DMS114 treated with DMSO at 0.1 percent for 48 hours (cell line): Measurements from ENCODE around the gene PAXX.

Source experiments
- DNase-seq: peaks from one replicate; lab custom pipeline; 2025; ENCODE audit not compliant: unreplicated experiment; lab: John Stamatoyannopoulos, UW

PAXX gene

DNA sequence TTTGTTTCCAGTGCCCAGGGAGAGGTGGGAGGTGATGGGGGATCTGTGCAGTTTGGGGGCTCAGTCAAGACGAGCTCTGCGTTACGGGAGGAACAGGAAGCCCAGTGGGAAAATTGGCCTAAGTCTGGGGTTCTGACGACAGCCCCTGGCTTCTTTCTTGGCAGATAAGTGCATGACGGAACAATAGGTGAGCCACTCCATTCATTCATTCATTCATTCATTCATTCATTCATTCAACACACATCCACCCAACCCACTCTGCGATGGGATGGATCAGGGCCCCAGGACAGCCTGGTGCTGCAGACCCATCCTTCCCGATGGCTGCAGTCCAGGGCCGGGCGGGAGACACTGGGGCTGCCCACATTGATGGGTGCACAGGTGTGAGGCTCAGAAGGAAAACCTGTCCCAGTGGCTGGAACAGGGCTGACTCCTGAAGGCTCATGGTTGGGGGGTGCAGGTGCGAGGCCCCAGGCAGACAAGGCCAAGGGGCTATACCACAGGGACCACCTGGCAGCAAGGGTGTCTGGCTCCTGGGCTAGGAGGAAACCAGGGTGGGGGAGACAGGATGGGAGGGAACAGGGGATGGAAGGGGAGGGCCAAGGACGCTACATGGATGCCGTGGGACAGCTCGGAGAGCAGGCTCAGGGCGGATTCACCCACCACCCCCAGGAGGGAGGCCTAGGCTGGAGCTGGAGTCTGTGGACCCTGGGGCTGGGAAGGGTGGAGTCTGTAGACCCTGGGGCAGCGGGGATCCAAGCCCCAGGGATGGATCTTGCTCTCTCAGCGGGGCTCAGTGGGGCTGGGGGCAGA lies 11.3 kb upstream of the PAXX start:
- no peak for DNase-seq

GRCh38 chr9:136981588-136982231 lies 10.5 kb upstream of the PAXX start:
- no peak for DNase-seq

DNA sequence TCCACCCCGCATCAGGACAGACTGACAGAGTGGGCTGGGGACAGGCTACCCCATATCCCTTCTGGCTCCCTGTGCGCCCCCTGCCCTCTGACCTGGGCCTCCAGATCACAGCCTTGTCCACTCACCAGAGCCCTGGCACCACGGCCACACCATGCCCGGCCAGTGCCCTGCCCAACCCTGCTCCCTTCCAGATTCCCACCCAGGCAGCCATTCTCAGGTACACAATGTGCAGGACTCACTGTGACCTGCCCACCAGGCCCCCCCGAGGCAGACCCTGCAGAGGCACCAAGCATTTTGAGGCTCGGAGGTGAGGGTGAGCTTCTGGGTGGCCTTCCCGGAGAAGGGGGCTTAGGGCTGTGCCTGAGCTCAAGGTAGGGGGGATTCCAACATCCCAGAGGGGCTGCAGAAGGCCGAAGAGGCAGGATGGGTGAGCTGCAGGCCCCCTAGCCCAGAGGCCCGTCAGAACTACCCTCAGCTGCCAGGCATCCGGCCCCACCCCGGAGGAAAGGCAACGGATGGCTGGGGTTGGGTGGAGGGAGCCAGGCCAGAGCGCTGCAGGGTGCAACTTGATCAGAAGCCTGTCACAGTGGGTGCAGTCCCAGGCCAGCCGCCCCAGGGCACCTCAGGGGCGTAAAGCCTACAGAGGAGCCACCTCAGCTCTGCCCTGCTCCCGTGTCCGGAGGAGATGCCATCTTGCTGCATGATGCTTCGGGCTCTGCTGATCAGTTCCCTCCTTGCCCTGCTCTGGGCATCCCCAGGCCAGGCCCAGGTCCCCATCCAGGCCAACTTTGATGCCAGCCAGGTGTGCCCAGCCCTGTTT lies 9.8 kb upstream of the PAXX start, which contains the start of gene LCNL1:
TSS of gene LCNL1 (plus strand) at position 762 of the 820 bp plus-strand sequence. CDS start 594 bp downstream, outside the sequence.
- no peak for DNase-seq

DNA sequence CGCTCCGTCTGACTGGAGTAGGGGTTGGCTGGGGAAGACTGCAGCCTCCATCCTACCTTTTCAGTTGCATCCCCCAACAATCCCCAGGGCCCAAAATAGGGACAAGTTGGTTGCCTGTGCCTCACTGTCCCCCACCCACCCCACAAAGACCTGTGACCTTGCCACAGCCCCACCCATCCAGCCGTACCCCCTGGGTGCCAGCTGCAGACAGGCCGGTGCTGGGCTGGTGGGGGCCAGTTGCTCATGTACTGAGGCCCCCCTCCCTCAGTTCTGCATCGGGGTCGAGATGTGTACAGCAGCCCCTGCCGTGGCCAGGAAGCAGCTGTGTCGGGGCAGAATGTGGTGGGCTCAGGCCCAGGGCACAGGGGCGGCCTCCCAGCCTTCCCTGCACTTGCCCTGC lies 9.1 kb upstream of the PAXX start:
- no peak for DNase-seq

DNA sequence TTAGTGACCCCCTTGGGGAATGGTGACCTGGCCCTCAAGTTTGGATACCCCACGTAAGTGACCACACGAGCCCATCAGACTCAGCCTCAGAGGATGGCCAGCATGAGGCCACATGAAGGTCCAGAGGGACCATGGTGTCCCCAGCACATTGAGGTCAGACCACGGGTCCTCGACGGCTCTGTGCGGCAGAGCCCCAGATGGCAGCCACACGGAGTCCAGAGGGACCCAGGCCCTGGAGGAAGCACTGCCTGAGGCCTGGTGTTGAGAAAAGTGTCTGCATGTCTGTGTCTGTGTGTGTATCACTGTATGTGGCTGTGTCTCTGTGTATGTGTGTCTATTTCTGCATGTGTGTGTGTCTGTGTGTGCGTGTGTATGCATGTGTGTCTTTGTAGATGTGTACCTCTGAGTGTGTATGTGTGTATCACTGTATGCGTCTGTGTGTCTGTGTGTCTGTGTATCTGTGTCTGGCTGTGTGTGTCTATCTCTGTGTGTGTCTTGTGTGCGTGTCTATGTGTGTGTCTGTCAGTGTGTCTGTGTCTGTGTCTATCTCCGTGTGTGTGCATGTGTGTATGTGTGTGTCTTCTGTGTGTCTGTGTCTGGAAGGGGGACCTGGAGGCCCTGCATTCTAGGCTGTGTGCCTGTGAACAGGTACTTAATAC lies 8.4 kb upstream of the PAXX start:
- no peak for DNase-seq

- no peak for DNase-seq
These were observed 7.7 kb upstream of the PAXX start for GRCh38 chr9:136984464-136985026.

GRCh38 chr9:136985027-136985602 lies 7.1 kb upstream of the PAXX start:
- DNase-seq: no peak

- no peak for DNase-seq
These were observed 6.4 kb upstream of the PAXX start for GRCh38 chr9:136985853-136986252.

GRCh38 chr9:136988872-136989271 lies 3.4 kb upstream of the PAXX start:
- DNase-seq: no peak

DNA sequence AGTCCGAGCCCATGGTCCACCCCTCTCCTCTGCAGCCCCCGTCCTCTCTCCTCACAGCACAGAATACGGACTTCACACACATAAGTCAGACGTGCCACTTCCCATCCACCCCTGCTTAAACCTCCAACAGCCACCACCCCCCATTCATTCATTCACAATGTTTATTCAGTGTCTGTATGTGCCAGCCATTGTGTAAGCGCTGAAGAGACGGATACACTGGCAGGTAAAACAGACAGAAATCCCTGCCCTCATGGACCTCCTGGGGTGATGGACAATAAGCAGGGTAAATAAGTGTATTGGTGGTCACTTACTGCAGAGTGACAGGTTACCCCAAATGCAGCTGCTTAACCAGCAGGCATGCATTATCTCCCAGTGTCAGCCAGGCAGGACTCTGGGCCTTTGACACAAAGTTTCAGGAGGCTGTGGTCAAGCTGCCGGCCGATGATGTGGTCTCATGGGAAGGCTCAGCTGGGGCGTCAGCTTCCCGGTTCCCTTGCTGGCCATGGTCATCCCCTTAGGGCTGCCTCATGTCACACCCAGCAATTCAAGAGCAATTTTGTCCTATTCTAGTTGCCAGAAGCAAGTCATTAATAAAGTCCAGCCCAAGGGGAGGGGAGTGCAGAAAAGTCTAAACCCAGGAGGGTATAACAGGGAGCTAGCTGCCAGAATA lies 1.8 kb upstream of the PAXX start:
- no peak for DNase-seq

GRCh38 chr9:136992819-136993369 lies 672 bp downstream of the PAXX start:
- DNase-seq: no peak

DNA sequence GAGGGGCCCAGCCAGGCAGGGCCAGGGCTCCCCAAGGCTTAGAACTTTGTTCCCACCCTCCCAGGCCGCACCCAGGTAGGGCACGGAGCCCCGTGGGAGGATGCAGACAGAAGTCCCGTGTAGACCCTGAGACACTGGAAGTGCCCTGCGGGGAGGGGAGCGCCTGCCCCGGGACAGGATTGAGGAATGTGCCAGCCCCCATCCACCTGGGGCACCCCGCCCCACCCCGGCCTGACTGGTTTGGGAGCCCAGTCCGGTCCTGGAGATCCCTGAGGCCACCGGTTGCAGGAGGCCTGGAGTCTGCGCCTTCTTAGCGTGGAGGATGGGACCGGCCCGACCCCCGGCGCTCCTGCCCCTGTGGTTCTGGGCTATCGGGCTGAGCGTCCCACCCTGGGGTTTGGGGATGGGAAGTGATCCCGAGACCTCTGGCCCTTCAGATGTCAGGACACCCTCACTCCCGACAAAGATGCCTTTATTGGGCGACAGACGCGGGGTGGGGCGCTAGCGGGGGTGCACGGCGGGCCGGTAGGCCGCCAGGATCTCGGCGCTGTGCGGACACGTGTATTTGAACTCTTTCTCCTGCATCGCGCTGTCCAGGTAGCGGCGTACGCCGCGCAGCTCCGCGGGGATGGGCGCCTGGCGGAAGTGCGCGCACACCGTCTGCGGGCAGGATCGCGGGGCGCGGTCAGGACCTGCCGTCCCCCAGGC lies 2.1 kb downstream of the PAXX start:
- no peak for DNase-seq

DNA sequence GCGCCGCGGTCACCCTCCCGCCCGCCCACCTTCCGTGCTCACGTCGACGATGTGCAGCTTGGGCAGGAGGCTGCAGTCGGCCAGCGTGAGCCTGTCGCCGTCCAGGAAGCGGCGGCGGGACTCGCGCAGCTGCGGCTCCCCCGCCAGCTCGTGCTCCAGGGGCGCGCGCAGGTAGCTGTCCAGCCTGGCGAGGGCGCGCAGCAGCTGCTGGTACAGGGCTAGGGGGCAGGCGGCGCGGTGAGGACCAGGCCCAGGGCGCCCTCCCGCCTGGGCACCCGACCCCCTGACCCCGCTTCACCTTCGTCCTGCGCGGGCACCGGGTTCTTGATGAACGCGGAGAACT lies 2.6 kb downstream of the PAXX start:
- no peak for DNase-seq

- DNase-seq: no peak
These were observed 3.1 kb downstream of the PAXX start for GRCh38 chr9:136995362-136995761.

DNA sequence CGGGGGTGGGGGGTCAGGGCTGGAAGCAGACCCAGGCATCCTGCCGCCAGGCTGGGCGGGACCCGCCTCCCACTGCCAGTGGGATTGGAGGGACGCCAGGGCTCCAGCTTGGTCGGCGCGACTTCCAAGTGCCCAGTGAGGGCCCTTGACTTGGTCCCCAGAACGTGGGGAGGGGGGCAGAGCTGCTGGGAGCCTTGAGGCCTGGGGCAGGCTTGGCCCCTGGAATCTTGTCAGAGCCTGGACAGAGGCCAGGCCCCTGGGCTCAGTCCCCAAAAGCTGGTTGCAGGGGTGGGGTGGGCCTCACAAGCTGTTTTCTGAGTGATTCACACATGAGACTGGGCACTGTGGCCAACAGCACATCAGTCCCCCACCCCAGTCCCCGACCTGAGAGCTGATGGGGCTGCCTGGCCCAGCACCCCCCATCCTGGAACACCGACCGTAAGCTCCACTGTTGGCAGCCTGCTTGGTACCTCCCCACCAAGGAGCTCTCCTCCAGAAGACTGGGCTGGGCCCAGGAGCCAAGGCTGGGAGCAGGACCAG lies 3.6 kb downstream of the PAXX start:
- no peak for DNase-seq

- no peak for DNase-seq
These were observed 4.4 kb downstream of the PAXX start, which contains the start of gene CLIC3 for GRCh38 chr9:136996361-136997292. CLIC3 (minus strand) TSS chr9:136996568; CDS start chr9:136996543, 25 bp downstream.

DNA sequence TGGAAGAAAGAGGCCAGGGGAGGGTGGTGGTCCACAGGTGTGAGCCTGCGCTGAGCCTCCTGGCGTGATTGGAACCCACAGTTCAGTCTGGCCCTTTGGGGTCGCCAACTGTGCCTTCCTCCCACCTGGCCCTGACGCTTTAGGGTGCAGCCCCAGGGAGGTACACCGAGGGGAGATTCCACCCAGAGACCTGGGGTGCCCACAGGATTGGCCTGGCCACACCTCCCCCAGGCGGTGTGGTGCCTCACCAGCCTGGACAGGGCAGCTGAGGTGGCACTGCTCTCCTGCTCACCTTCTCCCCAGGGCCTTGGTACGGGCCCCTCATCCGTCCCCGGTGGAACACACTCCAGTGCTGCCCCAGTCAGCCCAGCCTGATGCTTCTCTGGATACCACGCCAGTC lies 5.1 kb downstream of the PAXX start:
- DNase-seq: no peak

- DNase-seq: no peak
These were observed 5.6 kb downstream of the PAXX start for GRCh38 chr9:136997830-136998234.
